HepG2 (cell line): ENCODE results near the gene MTOR. TPM values are rescaled to one million over a fixed set of nuclear protein-coding genes. Genes with fewer than 3 reads are reported as not detected.

Source experiments
- ATAC-seq: fragments of 200-7000 bp; cut with Tn5 transposase; 3 replicates; pipeline ENCODE4 v1.9.1; 2020; ENCODE audit warnings: mild to moderate bottlenecking, moderate library complexity
- BruUV-seq: library from RNA; stranded (reverse); fragments of 400-500 nt; replicated peaks from 2 replicates; lab custom pipeline; 2021; lab: Mats Ljungman, UMichigan
- CTCF ChIA-PET: fragments of 300-600 bp; formaldehyde crosslinking; extraction: SDS; loops from one replicate; lab custom pipeline; 2021; ENCODE audit warnings: low total read pairs, inconsistent platforms, low intra/inter-chr PET ratio; lab: Yijun Ruan, JAX
- POLR2A ChIA-PET: fragments of 350-600 bp; sonication (Branson Sonifier 250); formaldehyde crosslinking; loops from one replicate; lab custom pipeline; 2020; ENCODE audit warnings: antibody characterized with exemption, inconsistent platforms; lab: Yijun Ruan, JAX
- DNase-seq: peaks from one replicate; pipeline ENCODE4 v3.0.0-alpha.2; 2015; ENCODE audit warnings: low spot score
- FAIRE-seq: peaks from 3 replicates; lab custom pipeline; 2011; peaks lifted over from hg19 to GRCh38; lab: Jason Lieb, UNC
- H2AFZ ChIP-seq: one replicate; pipeline ENCODE4 v1.6.1; 2011; ENCODE audit warnings: low read length, inconsistent platforms
- H3K27ac ChIP-seq: fragments of 300-600 bp; 3 replicates; pipeline ENCODE4 v1.8.0; 2011; ENCODE audit warnings: mixed run types, mild to moderate bottlenecking, mixed read lengths, low read length, inconsistent platforms; ENCODE audit not compliant: insufficient read depth; ENCODE audit errors: extremely low read length
- H3K27me3 ChIP-seq, 2 experiments: fragments of 200-600 bp in 1 of 2; 2 replicates in 1 of 2; 3 replicates in 1 of 2; pipeline versions ENCODE4 v1.6.0 to v1.8.0; 2011; ENCODE audit warnings: low read length in 2 of 2, mild to moderate bottlenecking in 2 of 2, moderate library complexity in 2 of 2, inconsistent platforms in 1 of 2; ENCODE audit not compliant: insufficient read depth in 2 of 2, control insufficient read depth in 1 of 2
- H3K36me3 ChIP-seq, 2 experiments: fragments of 200-600 bp in 1 of 2; replicated peaks in 1 of 2; 2 replicates in 1 of 2; 3 replicates in 1 of 2; pipeline versions ENCODE4 v1.5.1 to v1.8.0; 2011; ENCODE audit warnings: low read length in 2 of 2, inconsistent platforms in 1 of 2; ENCODE audit not compliant: insufficient read depth in 2 of 2, control insufficient read depth in 1 of 2
- H3K4me1 ChIP-seq: 2 replicates; pipeline ENCODE4 v1.5.1; 2012; ENCODE audit warnings: low read length, inconsistent platforms; ENCODE audit not compliant: insufficient read depth
- H3K4me2 ChIP-seq: 2 replicates; pipeline ENCODE4 v1.6.0; 2011; ENCODE audit warnings: low read depth, low read length, inconsistent platforms
- H3K4me3 ChIP-seq, 3 experiments: fragments of 200-600 bp in 1 of 3; sonication (generic), shearing (Covaris generic) in 1 of 3; replicated peaks in 1 of 3; 2 replicates each; pipeline ENCODE4 v1.5.1; 2011 to 2016; ENCODE audit warnings: low read length in 3 of 3, inconsistent platforms in 2 of 3, low read depth in 2 of 3, mild to moderate bottlenecking in 2 of 3, control low read depth in 1 of 3, mixed read lengths in 1 of 3; ENCODE audit not compliant: insufficient read depth in 1 of 3
- H3K79me2 ChIP-seq: one replicate; pipeline ENCODE4 v1.6.1; 2011; ENCODE audit warnings: low read length, inconsistent platforms; ENCODE audit not compliant: insufficient read depth
- H3K9ac ChIP-seq: 2 replicates; pipeline ENCODE4 v1.6.0; 2011; ENCODE audit warnings: mild to moderate bottlenecking, low read depth, low read length, inconsistent platforms; ENCODE audit not compliant: insufficient read depth
- H3K9me3 ChIP-seq: 2 replicates; pipeline ENCODE4 v1.5.1; 2012; ENCODE audit warnings: mild to moderate bottlenecking, low read length
- H4K20me1 ChIP-seq: 2 replicates; pipeline ENCODE4 v1.6.0; 2011; ENCODE audit warnings: inconsistent platforms, mild to moderate bottlenecking, low read length, moderate library complexity; ENCODE audit not compliant: insufficient read depth
- HNRNPK ChIP-seq: fragments of 200-400 bp; formaldehyde crosslinking; IDR thresholded peaks from 2 replicates; pipeline ENCODE4 v1.6.1; 2018; ENCODE audit warnings: low read length, low read depth, moderate library complexity, mild to moderate bottlenecking; ENCODE audit not compliant: poor library complexity, severe bottlenecking
- KLF15 ChIP-seq: sonication (generic); formaldehyde crosslinking; IDR thresholded peaks from 2 replicates; pipeline ENCODE4 v1.8.1; 2023; ENCODE audit warnings: borderline replicate concordance, mild to moderate bottlenecking, inconsistent platforms, missing genetic modification reagents, mixed read lengths
- MAZ ChIP-seq, 2 experiments: sonication (generic) in 1 of 2; formaldehyde crosslinking in 1 of 2; IDR thresholded peaks; 2 replicates each; pipeline versions ENCODE4 v1.5.0 to v1.6.1; 2012 to 2020; ENCODE audit warnings: low read depth in 2 of 2, mild to moderate bottlenecking in 2 of 2, borderline replicate concordance in 1 of 2, improper control_type of control experiment in 1 of 2, low read length in 1 of 2, missing genetic modification reagents in 1 of 2, moderate library complexity in 1 of 2
- PHF20 ChIP-seq: sonication (generic); formaldehyde crosslinking; IDR thresholded peaks from 2 replicates; pipeline ENCODE4 v1.5.0; 2020; ENCODE audit warnings: mild to moderate bottlenecking, missing genetic modification reagents
- PRMT3 ChIP-seq: sonication (generic); formaldehyde crosslinking; IDR thresholded peaks from 2 replicates; pipeline ENCODE4 v1.8.1; 2022; ENCODE audit warnings: low read depth, mild to moderate bottlenecking, moderate library complexity, missing genetic modification reagents, borderline replicate concordance
- STAG1 ChIP-seq: sonication (generic); formaldehyde crosslinking; IDR thresholded peaks from 2 replicates; pipeline ENCODE4 v1.4.0; 2020; ENCODE audit warnings: missing genetic modification reagents
- XRCC5 ChIP-seq: fragments of 200-400 bp; formaldehyde crosslinking; optimal IDR thresholded peaks from 2 replicates; pipeline ENCODE3; 2017; ENCODE audit warnings: mild to moderate bottlenecking, low read length
- ZBTB42 ChIP-seq: sonication (generic); formaldehyde crosslinking; IDR thresholded peaks from 2 replicates; pipeline ENCODE4 v1.5.0; 2020; ENCODE audit warnings: mild to moderate bottlenecking, missing genetic modification reagents
- ZFAT ChIP-seq: sonication (generic); formaldehyde crosslinking; conservative IDR thresholded peaks from 2 replicates; pipeline ENCODE4 v1.8.1; 2023; ENCODE audit warnings: missing genetic modification reagents, inconsistent platforms
- ZNF430 ChIP-seq: sonication (generic); formaldehyde crosslinking; IDR thresholded peaks from 2 replicates; pipeline ENCODE4 v1.9.0; 2021; ENCODE audit warnings: mild to moderate bottlenecking, missing genetic modification reagents
- WGBS: methylation state at CpG from one replicate; pipeline ENCODE4 v1.1.6; 2017; ENCODE audit warnings: low lambda C conversion rate; 5-methylcytosine and 5-hydroxymethylcytosine counted together
- in situ Hi-C: cut with HindIII; loops from 2 replicates; pipeline ENCODE4 v1.10.0; 2017; ENCODE audit warnings: low pct_unique_long_range_greater_than_20kb; ENCODE audit not compliant: extremely low pct_ligation_motif_present
- intact Hi-C: fragments of 100-400 bp; cut with micrococcal nuclease; formaldehyde crosslinking; loops from one replicate; pipeline ENCODE4 v1.10.0; 2022; ENCODE audit not compliant: unreplicated experiment
- polyA plus RNA-seq, 8 experiments: library from polyadenylated mRNA; depleted of rRNA in 3 of 8; stranded (reverse) in 7 of 8; unstranded in 1 of 8; fragments of >200 nt; fragmentation: Illumina TruSeq in 4 of 8; extraction: Trizol in 4 of 8; gene quantifications; 2 replicates each; pipeline versions ENCODE4 v1.2.1 to v1.2.3, GENCODE V29; 2011 to 2016; ENCODE audit warnings: low read depth in 4 of 8, missing spikeins in 1 of 8, mixed read lengths in 1 of 8; ENCODE audit not compliant: insufficient read depth in 1 of 8
- total RNA-seq, 5 experiments: library from RNA; depleted of rRNA; stranded (reverse); fragments of >200 nt; fragmentation: Illumina TruSeq; extraction: Trizol; gene quantifications; 2 replicates each; pipeline ENCODE4 v1.2.3, GENCODE V29; 2016; ENCODE audit warnings: low read depth in 1 of 5
- TF ChIP-seq, protein P1 (sequence below): sonication (generic); formaldehyde crosslinking; IDR thresholded peaks from 2 replicates; pipeline ENCODE4 v1.4.0; 2020; ENCODE audit warnings: mild to moderate bottlenecking, missing genetic modification reagents, borderline replicate concordance
- TF ChIP-seq, protein P2 (sequence below): sonication (generic); formaldehyde crosslinking; IDR thresholded peaks from 2 replicates; pipeline ENCODE4 v1.9.0; 2021; ENCODE audit warnings: missing genetic modification reagents, borderline replicate concordance

MTOR gene
- total and polyA plus RNA-seq, 2 of the 13 experiments (the other 11 are each of a cell fraction or from before 2014, with no cell fraction given): 24.6 to 34.6 TPM

DNA sequence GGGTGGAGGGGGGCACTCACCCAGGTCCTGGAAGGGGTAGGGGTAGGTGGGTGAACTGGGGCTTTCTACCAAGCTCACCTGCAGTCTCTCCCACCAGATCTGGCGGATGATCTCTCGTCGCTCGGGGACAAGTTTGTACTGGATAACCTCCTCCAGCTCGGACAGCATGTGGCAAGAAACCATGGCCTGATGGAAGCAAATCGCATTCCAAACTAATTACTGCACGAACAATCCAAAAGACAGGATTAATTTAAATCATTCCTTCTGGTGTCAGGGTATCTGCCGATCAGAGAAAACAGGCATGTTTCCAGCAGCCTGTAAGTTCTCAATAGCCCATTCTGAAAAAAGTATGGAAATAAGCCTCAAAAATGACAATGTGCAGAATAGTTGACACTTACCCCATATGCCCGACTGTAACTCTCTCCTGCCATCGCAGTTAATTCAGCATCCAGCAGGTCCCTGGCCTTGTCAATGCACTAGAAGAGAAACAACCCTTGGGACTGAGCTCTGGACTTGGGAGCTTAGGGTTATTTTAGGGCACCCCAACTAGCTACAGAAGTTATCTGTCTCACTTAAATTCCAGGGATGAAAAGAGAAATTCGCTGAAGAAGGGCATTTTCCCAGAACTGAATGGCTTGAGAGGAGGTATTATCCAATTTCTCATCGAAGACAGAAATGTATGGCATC lies 117.6 kb downstream of the MTOR start (continued):
- TF ChIP-seq PHF20 (CRISPR knock-in tag): no peak
- no peak for TF ChIP-seq ZBTB42
- TF ChIP-seq ZFAT: no peak
- TF ChIP-seq, all 625 proteins: peak for 0

DNA sequence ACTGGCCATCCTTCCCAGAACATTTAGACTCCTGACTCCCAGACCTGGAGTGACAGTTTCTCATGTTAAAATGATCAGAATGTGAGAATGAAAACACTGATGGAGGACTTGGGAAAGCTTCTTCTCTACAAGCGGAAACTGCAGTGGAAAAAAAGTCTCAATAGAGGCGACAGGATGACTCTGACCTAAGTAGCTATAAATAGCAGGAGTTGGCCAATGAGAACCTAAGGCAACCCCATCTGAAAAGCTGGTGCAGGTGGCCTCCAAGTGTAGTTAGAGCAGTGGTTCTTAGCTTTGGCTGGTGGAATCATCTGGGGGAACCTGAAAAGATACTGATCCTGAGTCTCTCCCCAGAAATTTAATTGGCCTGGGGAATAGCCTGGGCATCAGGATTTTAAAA lies 118.4 kb downstream of the MTOR start:
- Histone ChIP-seq H3K9ac (no peak overlapping the region), H3K27ac (no peak overlapping the region), H3K4me2 (no peak overlapping the region), H3K4me3 (no peak overlapping the region), H3K36me3 (peaks cover 18 to 57% of the 10 kb centered on the region in 2 experiments; a peak in 4 of 5 replicates), H3K4me1 (no peaks in the 10 kb centered on the region), H3K9me3 (no peaks in the 10 kb centered on the region), H4K20me1 (no peaks in the 10 kb centered on the region), H3K79me2 (no peaks in the 10 kb centered on the region), H2AFZ (no peak overlapping the region), H3K27me3 (no peaks in the 10 kb centered on the region; a peak in 1 of 5 replicates)
- no peak for ATAC-seq
- ChIA-PET POLR2A (no interaction called here), CTCF (no interaction called here)
- no peak for DNase-seq
- WGBS: 100% methylated on average over 2 of the region's 2 CpGs
- no peak for FAIRE-seq
- in situ Hi-C loops (no loop called here), intact Hi-C loops (no loop called here)
- no TSS peak for BruUV-seq
- no peak for TF ChIP-seq XRCC5
- no peak for TF ChIP-seq ZNF430 (CRISPR knock-in tag)
- no peak for TF ChIP-seq MAZ (IDR thresholded peaks at IDR 0.05; ENCODE audit: borderline replicate concordance, low read depth, low read length)
- TF ChIP-seq MAZ (CRISPR knock-in tag; IDR thresholded peaks at IDR 0.05; ENCODE audit: low read depth): no peak
- TF ChIP-seq PRMT3: no peak
- TF ChIP-seq KLF15: no peak
- TF ChIP-seq, protein P1, sequence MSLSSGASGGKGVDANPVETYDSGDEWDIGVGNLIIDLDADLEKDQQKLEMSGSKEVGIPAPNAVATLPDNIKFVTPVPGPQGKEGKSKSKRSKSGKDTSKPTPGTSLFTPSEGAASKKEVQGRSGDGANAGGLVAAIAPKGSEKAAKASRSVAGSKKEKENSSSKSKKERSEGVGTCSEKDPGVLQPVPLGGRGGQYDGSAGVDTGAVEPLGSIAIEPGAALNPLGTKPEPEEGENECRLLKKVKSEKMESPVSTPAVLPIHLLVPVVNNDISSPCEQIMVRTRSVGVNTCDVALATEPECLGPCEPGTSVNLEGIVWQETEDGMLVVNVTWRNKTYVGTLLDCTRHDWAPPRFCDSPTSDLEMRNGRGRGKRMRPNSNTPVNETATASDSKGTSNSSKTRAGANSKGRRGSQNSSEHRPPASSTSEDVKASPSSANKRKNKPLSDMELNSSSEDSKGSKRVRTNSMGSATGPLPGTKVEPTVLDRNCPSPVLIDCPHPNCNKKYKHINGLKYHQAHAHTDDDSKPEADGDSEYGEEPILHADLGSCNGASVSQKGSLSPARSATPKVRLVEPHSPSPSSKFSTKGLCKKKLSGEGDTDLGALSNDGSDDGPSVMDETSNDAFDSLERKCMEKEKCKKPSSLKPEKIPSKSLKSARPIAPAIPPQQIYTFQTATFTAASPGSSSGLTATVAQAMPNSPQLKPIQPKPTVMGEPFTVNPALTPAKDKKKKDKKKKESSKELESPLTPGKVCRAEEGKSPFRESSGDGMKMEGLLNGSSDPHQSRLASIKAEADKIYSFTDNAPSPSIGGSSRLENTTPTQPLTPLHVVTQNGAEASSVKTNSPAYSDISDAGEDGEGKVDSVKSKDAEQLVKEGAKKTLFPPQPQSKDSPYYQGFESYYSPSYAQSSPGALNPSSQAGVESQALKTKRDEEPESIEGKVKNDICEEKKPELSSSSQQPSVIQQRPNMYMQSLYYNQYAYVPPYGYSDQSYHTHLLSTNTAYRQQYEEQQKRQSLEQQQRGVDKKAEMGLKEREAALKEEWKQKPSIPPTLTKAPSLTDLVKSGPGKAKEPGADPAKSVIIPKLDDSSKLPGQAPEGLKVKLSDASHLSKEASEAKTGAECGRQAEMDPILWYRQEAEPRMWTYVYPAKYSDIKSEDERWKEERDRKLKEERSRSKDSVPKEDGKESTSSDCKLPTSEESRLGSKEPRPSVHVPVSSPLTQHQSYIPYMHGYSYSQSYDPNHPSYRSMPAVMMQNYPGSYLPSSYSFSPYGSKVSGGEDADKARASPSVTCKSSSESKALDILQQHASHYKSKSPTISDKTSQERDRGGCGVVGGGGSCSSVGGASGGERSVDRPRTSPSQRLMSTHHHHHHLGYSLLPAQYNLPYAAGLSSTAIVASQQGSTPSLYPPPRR (CRISPR knock-in tag): no peak
- TF ChIP-seq HNRNPK: no peak
- TF ChIP-seq, protein P2, sequence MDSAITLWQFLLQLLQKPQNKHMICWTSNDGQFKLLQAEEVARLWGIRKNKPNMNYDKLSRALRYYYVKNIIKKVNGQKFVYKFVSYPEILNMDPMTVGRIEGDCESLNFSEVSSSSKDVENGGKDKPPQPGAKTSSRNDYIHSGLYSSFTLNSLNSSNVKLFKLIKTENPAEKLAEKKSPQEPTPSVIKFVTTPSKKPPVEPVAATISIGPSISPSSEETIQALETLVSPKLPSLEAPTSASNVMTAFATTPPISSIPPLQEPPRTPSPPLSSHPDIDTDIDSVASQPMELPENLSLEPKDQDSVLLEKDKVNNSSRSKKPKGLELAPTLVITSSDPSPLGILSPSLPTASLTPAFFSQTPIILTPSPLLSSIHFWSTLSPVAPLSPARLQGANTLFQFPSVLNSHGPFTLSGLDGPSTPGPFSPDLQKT (CRISPR knock-in tag): no peak
- no peak for TF ChIP-seq STAG1 (CRISPR knock-in tag)
